GM18517 (cell line): Measurements from ENCODE around the gene SNAP29.
"Not testable (repeated sequence)": the region's sequence is repeated elsewhere in the genome, so short reads cannot be mapped to it uniquely, and the experiment has no call there.

Source experiments
- ATAC-seq: cut with Tn5 transposase; IDR thresholded peaks from one replicate; pipeline ENCODE4 v1.9.1; 2021; ENCODE audit warnings: mild to moderate bottlenecking, moderate library complexity; ENCODE audit not compliant: unreplicated experiment

The SNAP29 gene

DNA sequence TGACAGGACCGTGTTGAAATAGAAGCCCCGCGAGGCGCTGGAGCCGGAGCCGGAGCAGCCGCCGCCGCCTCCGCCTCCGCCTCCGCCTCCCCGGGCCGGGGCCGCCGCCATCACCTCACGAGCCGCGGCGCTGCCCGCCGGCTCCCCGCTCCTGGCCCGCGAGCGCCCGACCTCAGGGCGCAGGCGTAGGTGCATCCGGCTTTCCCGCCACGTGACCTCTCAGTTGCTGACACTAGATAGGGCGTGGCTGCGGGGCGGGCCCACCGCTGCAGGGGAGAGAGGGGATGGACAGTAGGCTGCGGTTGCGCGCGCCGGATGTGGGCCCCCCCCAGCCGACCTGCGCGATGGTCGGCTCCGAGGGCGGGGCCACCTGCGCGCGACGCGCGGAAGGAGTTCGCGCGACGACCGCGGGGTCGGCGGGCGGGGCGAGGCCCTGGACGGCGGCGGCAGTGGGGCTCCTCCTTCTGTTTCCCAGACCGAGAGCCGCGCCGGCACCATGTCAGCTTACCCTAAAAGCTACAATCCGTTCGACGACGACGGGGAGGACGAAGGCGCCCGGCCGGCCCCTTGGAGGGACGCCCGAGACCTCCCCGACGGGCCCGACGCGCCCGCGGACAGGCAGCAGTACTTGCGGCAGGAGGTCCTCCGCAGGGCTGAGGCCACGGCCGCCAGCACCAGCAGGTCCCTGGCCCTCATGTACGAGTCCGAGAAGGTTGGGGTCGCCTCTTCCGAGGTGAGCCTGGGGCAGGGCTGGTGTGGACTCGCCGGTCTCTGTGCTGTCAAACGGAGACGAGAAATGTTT, at the start of gene SNAP29, which contains the start of gene PI4KA:
TSS of gene SNAP29 (plus strand) at position 393 of the 802 bp plus-strand sequence. CDS start at position 497, 104 bp downstream.
TSS of gene PI4KA (minus strand) at position 197 of the 802 bp plus-strand sequence. CDS start at position 111, 86 bp downstream.
- peak; percentile 94 for ATAC-seq

DNA sequence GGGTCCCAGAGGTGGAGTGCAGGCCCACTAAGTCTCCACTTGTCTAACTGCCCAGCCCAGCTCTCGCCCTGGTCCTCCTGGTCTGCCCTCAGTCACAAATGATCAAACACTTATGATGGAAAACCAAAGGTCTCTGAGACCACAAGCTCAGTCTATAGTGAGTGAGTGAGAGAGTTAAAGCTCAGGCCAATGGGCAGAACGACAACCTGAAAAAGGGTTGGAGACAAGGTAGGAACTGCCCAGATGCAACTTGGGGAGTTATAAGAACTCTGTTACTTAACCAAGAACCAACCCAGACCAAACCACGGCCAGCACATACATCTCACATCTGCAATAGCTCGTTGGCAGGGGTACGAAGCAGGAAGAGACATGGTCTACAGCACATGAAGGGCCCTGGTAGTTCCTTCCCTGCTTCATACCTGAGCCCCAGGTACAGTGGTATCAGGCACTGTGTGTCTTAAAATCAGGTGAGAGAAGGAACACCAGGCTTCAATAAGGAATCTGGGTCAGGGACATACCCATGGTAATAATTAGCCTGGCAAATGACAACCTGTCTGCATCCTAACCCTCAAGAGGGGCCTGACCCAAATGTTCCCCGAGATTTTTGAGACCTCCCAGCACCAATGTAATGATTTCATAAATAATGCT, 49.1 kb upstream of the SNAP29 start:
- no peak for ATAC-seq

DNA sequence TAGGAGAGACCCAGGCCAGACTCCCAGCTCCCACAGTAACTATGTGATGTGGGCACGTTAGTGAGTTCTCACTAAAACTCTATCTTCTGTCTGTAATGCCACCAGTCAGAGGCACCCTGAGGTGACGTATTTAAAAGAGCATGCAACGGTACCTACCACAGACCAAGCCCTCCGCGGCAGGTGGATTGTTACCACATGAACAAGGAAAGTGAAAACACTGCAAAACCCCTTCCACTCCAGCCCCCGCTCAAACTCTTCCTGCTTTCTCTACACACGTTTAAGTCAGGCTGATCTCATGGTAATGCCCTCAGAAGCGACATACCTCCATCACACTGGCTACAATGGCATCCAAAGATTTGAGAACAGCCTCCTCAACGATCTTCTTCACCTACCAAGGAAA, 48.2 kb upstream of the SNAP29 start:
- ATAC-seq: no peak

DNA sequence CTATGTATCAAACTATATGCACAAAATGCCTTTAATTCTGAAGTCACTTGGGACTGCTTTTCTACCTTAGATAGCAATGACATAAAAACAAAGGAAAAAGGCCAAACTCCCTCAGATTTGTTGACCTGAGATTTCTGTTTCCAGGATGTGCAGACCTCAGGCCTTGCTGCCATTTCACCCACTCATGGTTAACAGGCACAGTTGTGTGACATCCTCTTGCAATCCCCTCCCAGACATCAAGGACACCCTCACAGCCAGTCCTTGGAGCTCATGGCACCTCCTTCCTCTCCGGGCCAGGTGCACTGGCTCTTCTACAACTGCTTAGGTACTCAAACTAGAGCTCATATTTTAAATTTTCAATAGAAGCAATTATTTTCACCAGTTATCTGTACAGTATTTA, 47.6 kb upstream of the SNAP29 start:
- ATAC-seq: no peak

DNA sequence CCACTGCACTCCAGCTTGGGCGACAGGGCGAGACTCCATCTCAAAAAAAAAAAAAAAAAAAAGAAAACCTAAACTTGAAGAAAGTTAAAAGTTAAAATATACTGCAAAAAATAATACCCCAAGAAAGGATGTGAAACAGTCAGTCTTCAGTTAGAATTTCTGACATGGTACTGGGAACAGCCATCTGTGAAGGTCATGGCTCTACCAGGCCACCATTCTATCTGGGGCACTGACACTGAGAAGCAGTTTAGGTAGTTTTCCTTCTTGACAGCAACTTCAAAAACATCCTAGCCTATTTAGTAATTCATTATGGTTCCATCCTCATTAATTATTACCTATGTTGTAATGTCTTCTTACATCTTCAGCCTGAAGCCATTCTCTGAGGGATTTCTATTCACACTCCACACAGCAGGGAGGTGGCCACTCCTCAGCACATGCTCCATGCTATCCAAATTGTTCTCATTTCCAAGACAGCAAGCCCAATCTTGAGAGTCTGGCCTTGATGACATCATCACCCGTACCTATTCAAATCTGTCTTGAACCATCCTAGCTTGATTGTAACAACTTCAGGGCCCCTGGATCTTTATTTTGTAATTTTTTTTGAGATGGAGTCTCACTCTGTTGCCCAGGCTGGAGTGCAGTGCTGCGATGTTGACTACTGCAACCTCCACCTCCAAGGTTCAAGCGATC, 46.7 kb upstream of the SNAP29 start:
- no peak for ATAC-seq

DNA sequence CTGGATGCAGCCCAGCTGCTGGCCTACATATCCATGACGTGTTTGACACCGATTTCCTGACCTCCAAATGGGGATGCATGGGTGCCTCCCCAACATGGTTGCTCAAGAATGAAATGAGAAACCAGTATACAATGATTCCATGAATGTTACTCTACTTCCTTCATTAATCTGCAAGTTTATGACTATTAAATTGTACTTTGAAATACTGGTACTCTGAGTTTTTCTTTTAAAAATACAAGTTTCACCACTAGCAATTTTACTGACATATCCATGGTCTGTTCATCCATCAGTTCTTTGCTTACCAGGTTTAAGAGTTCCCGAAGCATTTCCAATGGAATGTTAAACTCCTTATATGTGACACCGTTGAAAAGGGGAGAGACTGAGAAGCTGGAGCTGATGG, 45.8 kb upstream of the SNAP29 start:
- no peak for ATAC-seq

DNA sequence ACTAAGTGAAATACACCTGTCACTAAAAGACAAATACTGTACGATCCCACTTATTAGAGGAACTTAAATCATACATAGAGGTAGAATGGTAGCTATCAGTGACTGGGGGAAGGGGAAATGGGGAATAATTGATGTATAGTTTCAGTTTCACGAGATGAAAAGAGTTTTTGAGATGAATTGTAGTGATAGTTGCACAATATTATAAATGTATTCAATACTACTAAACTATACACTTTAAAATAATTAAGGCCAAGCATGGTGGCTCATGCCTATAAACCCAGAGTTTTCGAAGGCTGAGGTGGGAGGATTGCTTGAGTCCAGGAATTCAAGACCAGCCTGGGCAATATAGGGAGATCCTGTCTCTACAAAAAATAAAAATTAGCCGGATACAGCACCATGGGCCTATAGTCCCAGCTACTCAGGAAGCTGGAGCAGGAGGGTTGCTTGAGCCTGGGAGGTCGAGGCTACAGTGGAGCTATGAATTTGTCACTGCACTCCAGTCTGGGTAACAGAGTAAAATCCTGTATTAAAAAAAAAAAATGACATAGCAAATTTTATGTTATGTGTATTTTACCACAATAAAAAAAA, 44.5 kb upstream of the SNAP29 start:
- ATAC-seq: no peak

DNA sequence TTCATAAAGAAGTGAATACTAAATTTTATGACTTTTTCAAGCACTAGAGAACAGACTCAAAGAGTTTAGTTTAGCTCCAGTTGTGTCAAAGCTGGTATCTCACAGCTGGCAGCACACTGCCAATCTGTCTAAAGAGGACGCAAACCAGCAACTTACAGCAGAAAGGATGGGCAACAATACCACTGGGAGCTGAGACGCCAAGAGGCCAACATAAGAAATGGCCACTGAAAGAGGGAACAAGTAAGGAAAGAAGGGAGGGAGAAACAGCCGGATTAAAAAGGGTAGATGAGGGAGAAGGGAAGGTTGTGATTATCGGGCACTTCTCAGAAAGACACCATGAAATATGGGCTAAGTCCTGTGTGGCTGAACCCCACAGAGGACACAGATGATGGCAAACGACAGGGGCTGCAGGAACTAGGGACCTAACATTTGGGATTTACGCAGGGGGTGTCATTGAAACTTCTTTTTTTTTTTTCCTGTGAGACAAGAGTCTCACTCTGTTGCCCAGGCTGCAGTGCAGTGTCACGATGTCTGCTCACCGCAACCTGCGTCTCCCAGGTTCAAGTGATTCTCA, 43.2 kb upstream of the SNAP29 start:
- ATAC-seq: no peak

DNA sequence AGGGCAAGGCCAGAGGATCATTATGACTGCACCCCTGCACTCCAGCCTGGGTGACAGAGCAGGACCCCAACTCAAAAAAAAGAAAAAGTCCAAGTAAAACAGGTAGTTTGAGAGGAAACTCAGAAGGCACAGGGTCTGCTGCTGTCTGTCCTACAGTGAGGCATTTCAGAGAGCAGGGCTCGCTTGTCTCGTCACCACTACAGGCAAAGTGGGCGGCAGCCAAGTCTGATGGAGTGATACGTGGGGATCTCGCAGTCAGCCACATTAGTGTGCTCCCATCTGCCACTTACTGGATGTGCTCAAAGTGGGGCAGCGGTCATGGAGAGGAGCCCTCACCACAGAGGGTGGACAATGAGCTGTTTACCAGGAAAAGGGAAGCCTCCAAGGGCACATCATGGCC, 42.2 kb upstream of the SNAP29 start:
- no peak for ATAC-seq

DNA sequence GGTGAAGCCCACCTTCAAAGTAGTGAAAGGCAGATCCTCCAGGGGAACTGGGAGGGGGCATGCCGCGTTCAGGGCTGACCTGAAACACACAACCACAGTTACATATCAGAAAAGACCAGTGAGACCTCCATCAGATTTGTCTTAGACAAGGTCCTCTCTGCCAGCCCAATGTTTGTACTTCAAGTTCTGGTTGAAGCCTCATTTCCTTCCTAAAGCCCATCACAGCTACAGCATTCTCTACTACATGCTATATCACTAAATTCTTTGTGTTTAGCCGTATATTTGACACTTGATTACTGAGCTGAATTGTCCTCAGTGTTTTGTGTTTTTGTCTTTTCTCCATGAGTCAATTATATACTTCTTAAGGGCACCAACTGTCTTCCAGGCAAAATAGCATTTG, 40.3 kb upstream of the SNAP29 start:
- ATAC-seq: no peak

DNA sequence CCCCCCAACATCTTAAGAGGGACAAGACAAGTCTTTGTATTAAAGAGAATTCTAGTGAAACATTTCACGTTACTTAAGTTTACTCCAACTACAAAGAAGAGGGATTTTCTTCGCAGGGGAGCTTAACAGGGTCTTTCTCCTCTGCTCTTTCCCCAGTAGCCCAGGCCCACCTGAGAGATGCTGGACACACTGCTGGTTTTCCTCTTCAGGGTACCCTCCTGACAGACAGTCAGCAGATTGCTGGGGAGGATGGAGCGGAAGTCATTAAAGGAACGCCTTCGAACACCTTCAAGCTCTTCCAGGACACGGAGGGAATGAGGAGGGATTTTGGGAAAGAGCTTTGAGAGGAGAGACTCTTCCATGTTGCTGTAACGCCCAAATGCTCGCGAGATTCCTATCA, 39.3 kb upstream of the SNAP29 start:
- no peak for ATAC-seq

DNA sequence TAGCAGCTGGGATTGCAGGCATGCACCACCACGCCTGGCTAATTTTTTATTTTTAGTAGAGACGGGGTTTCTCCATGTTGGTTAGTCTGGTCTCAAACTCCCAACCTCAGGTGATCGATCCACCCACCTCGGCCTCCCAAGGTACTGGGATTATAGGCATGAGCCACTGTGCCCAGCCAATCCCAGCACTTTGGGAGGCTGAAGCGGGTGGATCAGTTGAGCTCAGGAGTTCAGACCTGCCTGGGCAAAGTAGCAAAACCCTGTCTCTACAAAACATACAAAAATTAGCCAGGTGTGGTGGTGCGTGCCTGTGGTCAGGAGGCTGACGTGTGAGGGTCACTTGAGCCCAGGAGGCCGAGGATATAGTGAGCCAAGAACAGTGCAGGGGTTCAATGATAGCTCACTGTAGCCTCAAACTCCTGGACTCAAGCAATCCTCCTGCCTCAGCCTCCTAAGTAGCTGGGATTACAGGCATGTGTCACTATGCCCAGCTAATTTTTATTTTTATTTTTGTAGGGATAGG, 37.0 kb upstream of the SNAP29 start:
- ATAC-seq: not testable (repeated sequence)

DNA sequence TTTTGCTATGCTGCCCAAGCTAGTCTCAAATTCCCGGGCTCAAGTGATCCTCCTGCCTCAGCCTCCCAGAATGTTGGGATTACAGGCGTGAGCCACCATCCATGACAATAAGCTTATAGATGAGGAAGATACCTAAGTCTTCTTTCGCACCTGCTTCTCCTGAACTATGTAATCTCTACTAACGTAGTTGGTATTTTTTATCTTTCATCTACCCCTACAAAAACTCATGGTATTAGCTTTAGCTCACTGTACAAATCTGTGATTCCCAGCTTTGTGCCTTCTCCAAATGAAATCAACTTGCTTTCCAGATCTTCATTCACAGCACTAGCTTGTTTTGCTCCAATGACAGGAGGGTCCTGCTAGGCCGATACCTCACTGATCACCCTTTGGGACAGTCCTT, 36.6 kb upstream of the SNAP29 start:
- ATAC-seq: no peak

DNA sequence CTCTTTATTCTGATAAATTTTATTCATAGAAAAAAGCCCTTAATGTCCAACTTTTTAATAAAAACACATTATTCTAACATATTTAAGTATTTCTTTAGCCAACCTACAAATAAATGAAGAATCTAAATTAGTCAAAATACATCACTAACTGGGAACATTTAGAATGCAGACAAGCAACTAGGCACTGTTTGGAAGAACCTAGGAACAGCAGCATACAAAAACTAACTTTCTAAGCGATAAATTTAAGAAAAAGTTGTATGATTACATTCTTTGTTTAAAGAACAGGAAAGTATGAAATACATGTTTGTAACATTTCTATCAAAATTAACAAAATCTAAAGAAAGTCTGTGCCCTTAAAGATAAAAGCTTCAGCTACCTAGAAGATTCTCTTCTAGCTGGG, 35.5 kb upstream of the SNAP29 start:
- ATAC-seq: no peak

DNA sequence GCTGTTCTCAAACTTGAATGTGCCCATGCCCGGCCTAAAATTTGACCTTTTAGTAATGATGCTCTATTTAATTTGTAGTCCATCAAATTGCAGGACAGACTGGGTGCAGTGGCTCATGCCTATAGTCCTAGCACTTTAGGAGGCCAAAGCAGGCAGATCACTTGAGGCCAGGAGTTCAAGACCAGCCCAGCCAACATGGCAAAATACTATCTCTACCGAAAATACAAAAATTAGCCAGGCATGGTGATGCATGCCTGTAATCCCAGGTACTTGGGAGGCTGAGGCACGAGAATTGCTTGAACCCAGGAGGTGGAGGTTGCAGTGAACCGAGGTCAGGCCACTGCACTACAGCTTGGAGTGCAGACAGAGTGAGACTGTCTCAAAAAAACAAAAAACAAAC, 33.6 kb upstream of the SNAP29 start:
- not testable (repeated sequence) for ATAC-seq

DNA sequence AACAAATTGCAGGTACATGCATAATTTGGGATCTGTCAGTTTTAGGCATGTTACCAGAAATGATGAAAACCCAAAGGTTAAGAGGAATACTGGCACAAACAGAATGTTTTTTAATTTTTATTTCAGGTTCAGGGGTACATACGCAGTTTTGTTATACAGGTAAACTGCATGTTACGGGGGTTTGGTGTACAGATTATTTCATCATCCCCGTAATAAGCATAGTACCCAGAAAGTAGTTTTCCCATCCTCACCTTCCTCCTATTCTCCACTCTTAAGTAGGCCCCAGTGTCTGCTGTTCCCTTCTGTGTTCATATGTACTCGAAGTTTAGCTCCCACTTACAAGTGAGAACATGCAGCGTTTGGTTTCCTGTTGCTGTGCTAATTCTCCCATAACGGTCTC, 33.2 kb upstream of the SNAP29 start:
- ATAC-seq: no peak

DNA sequence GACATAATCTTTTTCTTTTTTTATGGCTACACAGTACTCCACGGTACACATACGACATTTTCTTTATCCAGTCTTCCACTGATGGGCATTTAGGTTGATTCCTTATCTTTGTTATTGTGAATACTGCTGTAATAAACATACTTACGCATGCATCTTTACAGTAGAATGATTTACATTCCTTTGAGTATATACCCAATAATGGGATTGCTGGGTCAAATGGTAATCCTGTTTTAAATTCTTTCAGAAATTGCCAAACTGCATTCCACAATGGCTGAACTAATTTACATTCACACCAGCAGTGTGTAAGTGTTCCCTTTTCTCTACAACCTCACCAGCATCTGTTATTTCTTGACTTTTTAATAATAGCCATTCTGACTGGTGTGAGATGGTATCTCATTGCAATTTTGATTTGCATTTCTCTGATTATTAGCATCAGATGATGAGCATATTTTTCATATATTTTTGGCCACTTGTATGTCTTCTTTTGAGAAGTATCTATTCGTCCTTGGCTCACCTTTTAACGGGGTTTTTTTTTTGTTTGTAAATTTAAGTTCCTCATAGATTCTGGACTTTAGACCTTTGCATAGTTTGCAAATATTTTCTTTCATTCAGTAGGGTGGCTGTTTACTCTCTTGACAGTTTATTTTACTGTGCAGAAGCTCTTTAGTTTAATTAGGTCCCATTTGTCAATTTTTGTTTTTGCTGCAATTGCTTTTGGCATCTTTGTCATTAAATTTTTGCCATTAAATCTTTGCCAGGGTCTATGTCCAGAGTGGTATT, 32.2 kb upstream of the SNAP29 start:
- not testable (repeated sequence) for ATAC-seq

DNA sequence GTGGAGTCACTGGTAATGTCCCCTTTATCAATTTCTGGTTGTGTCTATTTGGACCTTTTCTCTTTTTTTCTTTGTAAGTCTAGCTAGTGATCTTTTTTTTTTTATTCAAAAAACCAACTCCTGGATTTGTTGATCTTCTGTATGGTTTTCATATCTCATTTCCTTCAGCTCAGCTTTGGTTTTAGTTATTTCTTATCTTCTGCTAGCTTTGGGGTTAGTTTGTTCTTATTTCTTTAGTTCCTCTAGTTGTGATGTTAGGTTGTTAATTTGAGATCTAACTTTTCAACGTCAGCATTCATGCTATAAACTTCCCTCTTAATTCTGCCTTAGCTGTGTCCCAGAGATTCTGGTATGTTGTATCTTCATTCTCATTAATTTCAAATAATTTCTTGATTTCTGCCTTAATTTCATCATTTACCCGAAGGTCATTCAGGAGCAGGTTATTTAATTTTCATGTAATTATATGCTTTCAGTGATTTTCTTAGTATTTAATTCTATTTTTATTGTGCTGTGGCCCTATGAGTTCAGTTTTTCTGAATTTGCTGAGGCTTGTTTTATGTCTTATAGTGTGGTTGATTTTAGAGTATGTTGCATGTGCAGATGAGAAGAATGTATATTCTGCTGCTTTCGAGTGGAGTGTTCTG, 29.2 kb upstream of the SNAP29 start:
- ATAC-seq: no peak

DNA sequence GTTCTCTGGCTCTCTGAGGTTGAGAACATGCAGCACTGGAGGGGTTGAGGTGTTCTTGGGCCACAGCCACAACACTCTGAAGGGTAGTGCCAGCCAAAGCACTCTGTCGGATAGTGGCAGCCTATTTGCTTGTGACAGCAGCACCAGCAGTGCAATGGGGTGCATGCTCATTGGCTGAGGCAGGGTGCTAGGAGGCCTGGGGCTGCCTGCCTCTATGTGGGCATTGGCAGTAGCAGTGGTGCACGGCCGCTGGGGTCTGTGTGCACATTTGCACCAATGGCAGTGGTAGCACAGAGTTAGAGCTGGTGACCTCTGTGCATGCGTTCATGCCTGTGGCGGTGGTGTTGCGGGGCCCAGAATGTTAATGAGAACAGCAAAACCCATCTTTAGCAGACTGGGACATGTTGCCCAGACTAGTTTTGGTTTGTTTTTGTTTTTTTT, 25.6 kb upstream of the SNAP29 start:
- ATAC-seq: no peak
